MM.1S (cell line): ENCODE data around the gene MMP24.

Experiments used
- DNase-seq: peaks from one replicate; pipeline ENCODE4 v3.0.0-alpha.2; 2015
- H2AFZ ChIP-seq: fragments of 300-600 bp; sonication (generic); 2 replicates; pipeline ENCODE4 v1.6.0; 2016; ENCODE audit warnings: antibody characterized with exemption, low read length
- H3F3A ChIP-seq: fragments of 300-600 bp; sonication (generic); 2 replicates; pipeline ENCODE4 v1.6.1; 2016; ENCODE audit warnings: mild to moderate bottlenecking, antibody characterized with exemption, low read length, moderate library complexity, mixed read lengths; ENCODE audit not compliant: insufficient read depth
- H3K27ac ChIP-seq: fragments of 300-600 bp; sonication (generic); 2 replicates; pipeline ENCODE4 v1.5.1; 2016; ENCODE audit warnings: mild to moderate bottlenecking, low read length
- H3K27me3 ChIP-seq: fragments of 300-600 bp; sonication (generic); replicated peaks from 2 replicates; pipeline ENCODE4 v1.6.0; 2016; ENCODE audit warnings: low read length; ENCODE audit not compliant: insufficient read depth
- H3K36me3 ChIP-seq: fragments of 300-600 bp; sonication (generic); replicated peaks from 2 replicates; pipeline ENCODE4 v1.6.1; 2016; ENCODE audit warnings: mild to moderate bottlenecking, low read length, mixed read lengths; ENCODE audit not compliant: insufficient read depth
- H3K4me1 ChIP-seq: fragments of 300-600 bp; sonication (generic); 2 replicates; pipeline ENCODE4 v1.6.1; 2016; ENCODE audit warnings: low read length, mixed read lengths
- H3K4me2 ChIP-seq: fragments of 300-600 bp; sonication (generic); 2 replicates; pipeline ENCODE4 v1.6.0; 2016; ENCODE audit warnings: low read depth, low read length
- H3K4me3 ChIP-seq: fragments of 300-600 bp; sonication (generic); 2 replicates; pipeline ENCODE4 v1.5.1; 2016; ENCODE audit warnings: low read length, mixed read lengths
- H3K79me2 ChIP-seq: fragments of 300-600 bp; sonication (generic); 2 replicates; pipeline ENCODE4 v1.6.1; 2016; ENCODE audit warnings: mixed run types, low read length, mixed read lengths
- H3K9ac ChIP-seq: fragments of 300-600 bp; sonication (generic); 2 replicates; pipeline ENCODE4 v1.6.1; 2016; ENCODE audit warnings: low read length, mixed read lengths
- H3K9me2 ChIP-seq: fragments of 300-600 bp; sonication (generic); replicated peaks from 2 replicates; pipeline ENCODE4 v1.6.1; 2016; ENCODE audit warnings: mild to moderate bottlenecking, low read length, mixed read lengths; ENCODE audit not compliant: insufficient read depth
- H3K9me3 ChIP-seq: fragments of 300-600 bp; sonication (generic); replicated peaks from 2 replicates; pipeline ENCODE4 v1.6.1; 2016; ENCODE audit warnings: mild to moderate bottlenecking, low read length, mixed read lengths; ENCODE audit not compliant: insufficient read depth
- H4K20me1 ChIP-seq: fragments of 300-600 bp; sonication (generic); 2 replicates; pipeline ENCODE4 v1.6.1; 2016; ENCODE audit warnings: mild to moderate bottlenecking, low read length, moderate library complexity, mixed read lengths; ENCODE audit not compliant: insufficient read depth
- EZH2 ChIP-seq: fragments of 300-600 bp; sonication (generic); optimal IDR thresholded peaks from 2 replicates; pipeline ENCODE3; 2017; ENCODE audit warnings: low read depth, mild to moderate bottlenecking, antibody characterized with exemption, low read length, mixed read lengths
- EZH2phosphoT487 ChIP-seq: fragments of 300-600 bp; sonication (generic); IDR thresholded peaks from 2 replicates; pipeline ENCODE4 v1.6.1; 2018; ENCODE audit warnings: antibody characterized with exemption, low read length
- TF ChIP-seq, protein P1 (sequence below): fragments of 300-600 bp; sonication (generic); IDR thresholded peaks from 2 replicates; pipeline ENCODE4 v1.5.1; 2016; ENCODE audit warnings: antibody characterized with exemption, low read length, mixed read lengths

Gene MMP24

GRCh38 chr20:35295058-35295457 is 68.6 kb downstream of the MMP24 start:
- no peak overlapping the region for H2AFZ ChIP-seq
- no peak overlapping the region for H3K9ac ChIP-seq
- H4K20me1 ChIP-seq: no peaks in the 10 kb centered on the region
- H3K4me1 ChIP-seq: no peaks in the 10 kb centered on the region
- no peak for TF ChIP-seq EZH2
- TF ChIP-seq, protein P1, sequence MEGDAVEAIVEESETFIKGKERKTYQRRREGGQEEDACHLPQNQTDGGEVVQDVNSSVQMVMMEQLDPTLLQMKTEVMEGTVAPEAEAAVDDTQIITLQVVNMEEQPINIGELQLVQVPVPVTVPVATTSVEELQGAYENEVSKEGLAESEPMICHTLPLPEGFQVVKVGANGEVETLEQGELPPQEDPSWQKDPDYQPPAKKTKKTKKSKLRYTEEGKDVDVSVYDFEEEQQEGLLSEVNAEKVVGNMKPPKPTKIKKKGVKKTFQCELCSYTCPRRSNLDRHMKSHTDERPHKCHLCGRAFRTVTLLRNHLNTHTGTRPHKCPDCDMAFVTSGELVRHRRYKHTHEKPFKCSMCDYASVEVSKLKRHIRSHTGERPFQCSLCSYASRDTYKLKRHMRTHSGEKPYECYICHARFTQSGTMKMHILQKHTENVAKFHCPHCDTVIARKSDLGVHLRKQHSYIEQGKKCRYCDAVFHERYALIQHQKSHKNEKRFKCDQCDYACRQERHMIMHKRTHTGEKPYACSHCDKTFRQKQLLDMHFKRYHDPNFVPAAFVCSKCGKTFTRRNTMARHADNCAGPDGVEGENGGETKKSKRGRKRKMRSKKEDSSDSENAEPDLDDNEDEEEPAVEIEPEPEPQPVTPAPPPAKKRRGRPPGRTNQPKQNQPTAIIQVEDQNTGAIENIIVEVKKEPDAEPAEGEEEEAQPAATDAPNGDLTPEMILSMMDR: no peak
- TF ChIP-seq EZH2phosphoT487: no peak
- no peak for DNase-seq
- H3K9me2 ChIP-seq: no peaks in the 10 kb centered on the region
- H3F3A ChIP-seq: no peaks in the 10 kb centered on the region
- no peaks in the 10 kb centered on the region for H3K36me3 ChIP-seq
- H3K4me3 ChIP-seq: no peak overlapping the region
- H3K4me2 ChIP-seq: no peak overlapping the region
- H3K9me3 ChIP-seq: no peaks in the 10 kb centered on the region
- H3K27ac ChIP-seq: no peak overlapping the region
- no peaks in the 10 kb centered on the region for H3K79me2 ChIP-seq
- H3K27me3 ChIP-seq: peaks cover 49% of the 10 kb centered on the region

- H3K36me3 ChIP-seq: no peaks in the 10 kb centered on the region
- TF ChIP-seq EZH2 (no peak), EZH2phosphoT487 (no peak)
- TF ChIP-seq, protein P1: no peak
- no peak overlapping the region for H3K27ac ChIP-seq
- H3K4me2 ChIP-seq: no peak overlapping the region
- no peak overlapping the region for H3K4me3 ChIP-seq
- DNase-seq: no peak
- no peaks in the 10 kb centered on the region for H3K4me1 ChIP-seq
- no peak overlapping the region for H2AFZ ChIP-seq
- H3K9me3 ChIP-seq: no peaks in the 10 kb centered on the region
- no peak overlapping the region for H3K9ac ChIP-seq
- H3K79me2 ChIP-seq: no peaks in the 10 kb centered on the region
- peaks cover 49% of the 10 kb centered on the region for H3K27me3 ChIP-seq
- H4K20me1 ChIP-seq: no peaks in the 10 kb centered on the region
- no peaks in the 10 kb centered on the region for H3F3A ChIP-seq
- H3K9me2 ChIP-seq: no peaks in the 10 kb centered on the region
These were observed 69.2 kb downstream of the MMP24 start for GRCh38 chr20:35295674-35296073.

DNA sequence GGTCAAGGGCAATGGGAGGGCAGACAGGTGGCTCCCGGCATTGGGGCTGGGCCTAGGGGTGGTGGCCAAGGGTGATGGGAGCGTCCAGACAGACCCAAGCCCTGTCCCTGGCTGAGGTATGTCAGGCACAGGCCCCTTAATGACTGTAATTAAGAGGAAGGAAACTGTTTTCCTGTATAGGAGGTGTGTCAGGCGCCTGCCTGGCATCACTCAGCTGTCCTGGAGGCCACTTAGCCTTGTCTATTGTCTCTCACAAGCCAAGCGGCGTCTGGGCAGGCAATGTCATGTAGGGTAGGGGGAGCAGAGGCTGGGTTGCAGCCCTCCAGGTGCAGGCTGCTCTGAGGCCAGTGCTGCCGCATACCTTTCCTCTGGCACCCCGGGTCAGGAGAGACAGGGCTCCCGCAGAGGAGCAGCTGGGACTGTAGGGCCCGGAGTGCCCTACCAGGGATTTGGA is 69.6 kb downstream of the MMP24 start:
- no peaks in the 10 kb centered on the region for H3K9me3 ChIP-seq
- H3K4me3 ChIP-seq: no peak overlapping the region
- H3K4me2 ChIP-seq: no peak overlapping the region
- no peaks in the 10 kb centered on the region for H3K9me2 ChIP-seq
- peaks cover 45% of the 10 kb centered on the region for H3K27me3 ChIP-seq
- H4K20me1 ChIP-seq: no peaks in the 10 kb centered on the region
- no peak overlapping the region for H2AFZ ChIP-seq
- TF ChIP-seq EZH2phosphoT487 (no peak), EZH2 (no peak)
- TF ChIP-seq, protein P1: no peak
- DNase-seq: no peak
- no peaks in the 10 kb centered on the region for H3K4me1 ChIP-seq
- H3F3A ChIP-seq: no peaks in the 10 kb centered on the region
- no peaks in the 10 kb centered on the region for H3K79me2 ChIP-seq
- no peaks in the 10 kb centered on the region for H3K36me3 ChIP-seq
- H3K27ac ChIP-seq: no peak overlapping the region
- H3K9ac ChIP-seq: no peak overlapping the region
